ENCODE results near the gene CAPRIN2.
A peak's percentile ranks its signal among the peaks of the same experiment; 100 is the strongest.

Gene CAPRIN2

GRCh38 chr12:30764251-30764650 lies 9.5 kb upstream of the CAPRIN2 start:
- no peak for DNase-seq (ENCODE audit: low read depth in 2 of 2)

- no peak for DNase-seq (ENCODE audit: low read depth in 2 of 2)
These were observed 8.3 kb upstream of the CAPRIN2 start for GRCh38 chr12:30763053-30763452.

- DNase-seq (ENCODE audit: low read depth in 2 of 2): no peak
These were observed 7.0 kb upstream of the CAPRIN2 start for GRCh38 chr12:30761730-30762129.

- DNase-seq (ENCODE audit: low read depth in 2 of 2): no peak
These were observed 2.6 kb upstream of the CAPRIN2 start for GRCh38 chr12:30757316-30757715.

DNA sequence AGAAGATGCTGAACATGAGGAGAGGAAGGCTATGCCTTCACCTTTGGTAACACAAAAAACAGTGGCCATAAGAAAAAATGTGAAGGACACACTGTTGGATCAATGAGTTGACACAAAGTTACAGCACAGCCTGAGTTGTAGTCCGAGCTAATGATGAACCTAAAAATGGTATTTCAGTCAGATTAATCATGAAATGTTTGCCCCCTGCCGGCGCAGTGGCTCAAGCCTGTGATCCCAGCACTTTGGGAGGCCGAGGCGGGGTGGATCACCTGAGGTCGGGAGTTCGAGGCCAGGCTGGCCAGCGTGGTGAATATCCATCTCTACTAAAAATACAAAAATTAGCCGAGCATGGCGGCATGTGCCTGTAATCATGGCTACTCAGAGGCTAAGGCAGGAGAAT lies 1.3 kb upstream of the CAPRIN2 start:
- DNase-seq (ENCODE audit: low read depth in 2 of 2): no peak

DNA sequence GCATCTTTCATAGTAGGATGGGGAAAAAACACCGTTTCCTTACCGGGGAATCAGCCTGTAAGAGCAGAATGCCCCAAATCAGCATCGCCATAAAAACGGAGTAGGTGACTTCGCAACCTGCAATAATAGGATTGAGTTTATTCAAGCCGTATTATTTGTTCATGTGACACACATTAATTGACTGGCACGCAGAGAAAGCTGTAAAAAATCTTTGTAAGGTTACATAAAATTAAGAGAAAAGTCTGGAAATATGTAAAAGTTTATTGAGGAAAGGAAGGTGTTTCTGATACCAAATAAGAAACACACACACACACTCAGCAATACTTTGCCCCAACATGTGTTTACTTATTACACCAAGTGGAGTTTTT lies 628 bp upstream of the CAPRIN2 start:
- DNase-seq (ENCODE audit: low read depth in 2 of 2): no peak

- peak in 1 of 2 donors; percentile 32 for DNase-seq (ENCODE audit: low read depth in 2 of 2)
These were observed 385 bp downstream of the CAPRIN2 start for GRCh38 chr12:30754383-30754749.

DNA sequence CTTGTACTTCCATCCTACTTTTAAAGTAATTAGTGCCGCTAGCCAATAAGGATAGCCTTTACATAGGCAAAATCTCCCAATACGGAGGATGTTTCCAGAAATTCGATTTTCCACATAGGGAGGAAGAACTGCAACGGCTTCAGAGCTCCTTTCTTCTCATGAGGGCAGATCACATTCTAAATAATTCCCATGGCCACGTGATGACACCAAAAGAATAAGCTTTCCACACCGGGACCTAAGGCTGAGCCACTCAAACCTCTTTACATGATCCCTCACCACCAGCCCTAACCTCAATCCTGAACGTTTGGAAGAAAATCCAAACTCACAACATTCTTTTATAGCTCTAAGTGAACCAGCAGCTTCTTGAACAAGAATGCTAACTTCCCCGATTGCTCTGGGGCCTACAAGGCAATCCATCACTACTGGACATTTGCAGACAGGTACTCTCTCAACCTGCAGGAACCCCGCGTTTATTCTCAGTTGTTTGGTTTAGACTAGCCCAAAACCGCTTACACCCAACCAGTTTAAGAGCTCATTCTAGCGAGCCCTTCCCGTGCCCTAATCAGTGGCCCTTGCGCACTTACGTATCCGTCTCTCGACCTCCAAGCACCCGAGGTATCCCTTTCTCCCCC lies 884 bp downstream of the CAPRIN2 start:
- DNase-seq (ENCODE audit: low read depth in 2 of 2): no peak

DNA sequence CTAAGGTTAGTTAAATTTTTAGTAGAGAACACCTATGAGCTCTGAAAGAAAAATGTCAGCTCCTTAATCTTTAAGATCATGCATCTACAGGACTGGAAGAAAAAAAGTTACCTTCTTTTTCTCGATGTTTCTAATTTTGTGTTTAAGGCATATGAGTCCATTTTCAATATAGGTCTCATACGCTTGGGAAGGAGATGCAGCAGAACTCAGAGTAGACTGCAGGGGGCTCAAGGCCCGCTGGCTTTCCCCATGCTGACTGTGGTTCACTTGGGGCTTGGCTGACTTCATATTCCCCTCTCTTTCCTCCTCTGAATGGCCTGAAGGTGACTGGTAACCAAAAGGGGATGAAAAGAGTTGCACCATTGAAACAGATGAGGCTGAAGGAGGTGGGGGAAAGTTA lies 1.5 kb downstream of the CAPRIN2 start:
- DNase-seq (ENCODE audit: low read depth in 2 of 2): no peak

- DNase-seq (ENCODE audit: low read depth in 2 of 2): no peak
These were observed 2.5 kb downstream of the CAPRIN2 start for GRCh38 chr12:30752255-30752654.

DNA sequence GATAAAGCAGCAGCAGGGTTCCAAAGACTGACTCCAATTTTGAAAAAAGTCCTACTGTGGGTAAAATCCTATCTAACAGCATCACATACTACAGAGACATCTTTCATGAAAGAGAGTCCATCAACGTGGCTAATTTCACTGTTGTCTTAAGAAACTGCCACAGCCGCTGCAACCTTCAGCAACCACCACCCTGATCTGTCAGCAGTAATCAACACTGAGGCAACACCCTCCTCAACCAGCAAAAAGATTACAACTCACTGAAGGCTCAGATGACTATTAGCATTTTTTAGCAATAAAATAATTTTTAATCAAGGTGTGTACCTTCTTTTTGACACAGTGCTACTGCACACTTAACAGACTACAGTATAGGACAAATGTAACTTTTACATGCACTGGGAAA lies 6.6 kb downstream of the CAPRIN2 start:
- no peak for DNase-seq (ENCODE audit: low read depth in 2 of 2)

GRCh38 chr12:30746190-30746589 lies 8.6 kb downstream of the CAPRIN2 start:
- DNase-seq (ENCODE audit: low read depth in 2 of 2): no peak

DNA sequence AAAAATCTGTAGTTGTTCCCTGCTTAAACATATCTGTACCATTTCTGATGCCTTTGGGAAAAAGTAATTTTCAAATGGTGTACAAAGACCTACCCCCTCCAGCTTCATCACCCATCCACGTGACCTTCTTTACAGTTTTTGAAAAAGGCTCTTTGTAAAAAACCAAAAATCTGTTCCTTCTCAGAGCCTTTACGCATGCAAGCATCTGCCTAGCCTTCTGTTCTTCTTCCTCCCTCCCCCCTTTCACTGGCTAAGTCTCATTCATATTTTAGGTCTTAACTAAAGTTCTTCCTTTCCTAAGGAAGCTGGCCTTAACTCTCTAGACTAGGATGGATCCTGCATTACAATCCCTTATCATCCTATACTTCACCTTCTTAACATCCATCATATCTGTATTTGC lies 10.4 kb downstream of the CAPRIN2 start:
- no peak for DNase-seq (ENCODE audit: low read depth in 2 of 2)

- DNase-seq (ENCODE audit: low read depth in 2 of 2): no peak
These were observed 14.5 kb downstream of the CAPRIN2 start for GRCh38 chr12:30740274-30740673.

- DNase-seq (ENCODE audit: low read depth in 2 of 2): no peak
These were observed 15.7 kb downstream of the CAPRIN2 start for GRCh38 chr12:30739020-30739419.

- no peak for DNase-seq (ENCODE audit: low read depth in 2 of 2)
These were observed 21.7 kb downstream of the CAPRIN2 start for GRCh38 chr12:30732954-30733637.

DNA sequence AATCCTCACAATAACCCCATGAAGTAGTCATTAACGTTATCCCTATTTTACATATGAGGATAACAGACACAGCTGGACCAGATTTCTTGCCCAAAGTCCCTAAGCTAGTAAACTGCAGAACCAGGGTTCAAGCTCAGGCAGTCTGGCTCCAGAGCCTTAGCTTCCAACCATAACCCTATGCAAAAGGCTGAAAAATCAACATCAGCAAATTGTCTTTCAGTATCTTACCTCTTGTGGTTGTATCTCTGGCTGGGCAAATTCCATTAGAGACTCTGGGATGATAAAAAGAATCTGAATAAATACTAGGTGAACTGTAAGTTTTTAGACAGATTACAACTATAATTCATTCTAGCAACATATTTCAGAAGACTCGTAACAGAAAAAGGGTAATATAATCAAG lies 24.7 kb downstream of the CAPRIN2 start:
- no peak for DNase-seq (ENCODE audit: low read depth in 2 of 2)

DNA sequence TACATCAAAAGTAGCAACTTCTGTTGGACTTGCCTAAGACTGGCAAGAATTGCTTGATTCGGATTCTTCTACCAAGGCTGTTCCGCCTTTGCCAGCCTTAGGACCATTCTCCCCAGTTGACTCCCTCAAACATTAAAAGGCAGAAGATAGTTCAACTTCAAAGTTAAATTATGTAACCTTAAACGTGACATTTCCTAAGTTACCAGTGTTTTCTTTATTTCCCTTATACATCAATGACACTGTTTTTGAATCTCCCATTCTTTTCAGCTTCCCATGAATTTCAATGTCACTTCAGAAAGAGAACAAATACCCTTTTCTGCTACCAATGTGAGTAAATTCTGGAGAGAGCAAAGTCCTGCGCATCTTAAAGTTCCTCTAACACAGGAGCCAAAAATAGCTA lies 25.2 kb downstream of the CAPRIN2 start:
- DNase-seq (ENCODE audit: low read depth in 2 of 2): no peak

DNA sequence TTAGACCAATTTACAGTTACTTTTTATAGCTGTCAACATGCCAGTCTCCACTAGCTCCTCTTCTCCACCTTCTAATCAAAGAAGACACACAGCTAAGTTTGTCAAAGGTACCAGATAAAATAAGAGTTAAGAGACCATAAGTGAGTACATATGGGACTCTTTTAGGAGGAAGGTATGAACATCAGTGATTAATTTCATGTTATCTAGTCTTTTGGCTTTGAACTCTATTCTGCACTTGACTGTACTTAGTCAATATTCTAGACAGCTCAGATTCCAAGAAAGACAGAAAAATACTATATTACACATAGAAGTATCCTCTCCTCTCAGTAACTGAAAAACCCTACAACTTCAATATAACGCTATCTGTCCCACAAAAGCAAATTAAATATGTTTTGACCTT lies 28.1 kb downstream of the CAPRIN2 start:
- DNase-seq (ENCODE audit: low read depth in 2 of 2): no peak

- no peak for DNase-seq (ENCODE audit: low read depth in 2 of 2)
These were observed 29.0 kb downstream of the CAPRIN2 start for GRCh38 chr12:30725739-30726138.

DNA sequence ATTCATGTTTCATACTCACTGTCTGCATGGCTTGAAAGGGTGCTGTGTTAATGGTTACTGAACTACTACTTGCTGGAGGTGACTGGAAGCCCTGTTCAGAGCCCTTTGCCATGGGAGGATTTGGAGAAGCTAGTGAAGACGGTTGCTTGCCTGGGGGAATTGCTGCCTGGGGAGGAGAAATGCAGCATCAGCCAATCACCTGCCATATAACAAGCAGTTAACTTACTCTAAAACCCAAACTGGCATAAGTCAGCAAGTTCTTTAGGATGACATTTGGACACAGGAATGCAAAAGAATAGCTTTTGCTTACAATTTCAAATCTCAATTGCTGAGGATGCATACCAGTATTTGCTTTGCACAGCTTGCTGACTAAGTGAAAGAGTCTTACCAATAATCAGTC lies 35.7 kb downstream of the CAPRIN2 start:
- DNase-seq (ENCODE audit: low read depth in 2 of 2): no peak

DNA sequence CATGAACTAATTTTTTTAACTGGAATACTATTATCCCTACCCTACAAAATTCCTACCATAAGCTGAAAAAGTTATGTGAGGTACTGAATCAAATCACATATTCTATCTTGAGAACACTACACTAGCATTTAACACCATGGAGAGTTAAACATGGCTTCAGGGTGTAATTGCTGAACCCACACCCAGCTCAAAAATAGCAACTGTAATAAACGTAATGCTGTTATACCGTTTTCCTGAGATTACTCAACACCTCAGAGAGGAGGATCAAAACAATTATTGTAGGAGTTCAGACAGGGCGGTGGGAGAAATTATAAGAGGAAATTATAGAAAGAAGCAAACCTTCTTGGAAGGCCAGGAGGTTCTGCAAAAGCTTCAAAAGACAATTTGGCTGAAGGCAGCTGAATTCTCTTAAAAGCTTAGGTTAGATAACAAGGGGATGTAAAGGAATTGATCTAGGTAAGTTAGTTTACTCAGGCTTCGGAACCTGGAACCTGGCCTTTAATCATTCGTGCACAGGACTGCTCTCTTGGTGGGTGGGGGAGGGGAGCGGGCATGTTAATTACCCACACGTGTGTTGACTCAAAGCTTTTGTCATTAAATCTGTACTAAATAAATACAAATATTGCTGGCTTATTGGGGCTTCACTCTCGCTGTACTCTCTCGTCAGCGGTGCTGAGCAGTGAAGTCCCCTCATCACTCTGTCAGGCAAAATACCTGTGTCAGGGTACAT lies 47.0 kb downstream of the CAPRIN2 start:
- no peak for DNase-seq (ENCODE audit: low read depth in 2 of 2)

- no peak for DNase-seq (ENCODE audit: low read depth in 2 of 2)
These were observed 48.3 kb downstream of the CAPRIN2 start for GRCh38 chr12:30706476-30706875.

Measured in activated CD4-positive, alpha-beta T cell treated with anti-CD3 and anti-CD28 coated beads for 24 hours (primary cell).